ENCODE measurements around the gene ZFAND3.

DNA sequence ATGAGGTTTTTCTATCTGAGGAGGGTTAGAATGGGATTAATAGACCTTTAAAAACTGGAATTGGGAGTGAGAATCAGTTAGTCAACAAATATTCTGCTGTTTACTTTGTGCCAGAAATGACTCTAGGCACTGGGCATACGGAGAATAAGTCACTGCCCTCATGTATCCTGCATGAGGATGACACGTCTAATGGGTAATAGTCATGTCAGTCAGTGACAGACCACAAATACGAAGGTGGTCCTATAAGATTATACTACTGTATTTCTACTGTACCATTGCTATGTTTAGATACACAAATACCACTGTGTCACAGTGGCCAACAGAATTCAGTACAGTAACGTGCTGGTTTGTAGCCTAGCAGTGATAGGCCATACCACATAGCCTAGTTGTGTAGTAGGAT lies 30.7 kb downstream of the ZFAND3 start:
- TF ChIP-seq POLR2AphosphoS5 (IDR thresholded peaks at IDR 0.05; ENCODE audit: low read depth, low read length) (no peak), EP300 (IDR thresholded peaks at IDR 0.05; ENCODE audit: borderline replicate concordance in 1 of 2, low read depth in 1 of 2, low read length in 1 of 2) (no peak), FOXM1 (IDR thresholded peaks at IDR 0.05; ENCODE audit: low read depth) (no peak), NFIC (IDR thresholded peaks at IDR 0.05; ENCODE audit: borderline replicate concordance) (no peak), YY1 (IDR thresholded peaks at IDR 0.05; ENCODE audit: low read depth) (no peak), SIN3A (IDR thresholded peaks at IDR 0.05; ENCODE audit: borderline replicate concordance, low read depth, low read length) (no peak), JUND (IDR thresholded peaks at IDR 0.05) (no peak), GABPA (IDR thresholded peaks at IDR 0.05; ENCODE audit: low read depth) (no peak), NRF1 (IDR thresholded peaks at IDR 0.05; ENCODE audit: low read depth, low read length) (no peak), TAF1 (IDR thresholded peaks at IDR 0.05; ENCODE audit: borderline replicate concordance, low read depth, low read length) (no peak)
- TF ChIP-seq, protein P1, sequence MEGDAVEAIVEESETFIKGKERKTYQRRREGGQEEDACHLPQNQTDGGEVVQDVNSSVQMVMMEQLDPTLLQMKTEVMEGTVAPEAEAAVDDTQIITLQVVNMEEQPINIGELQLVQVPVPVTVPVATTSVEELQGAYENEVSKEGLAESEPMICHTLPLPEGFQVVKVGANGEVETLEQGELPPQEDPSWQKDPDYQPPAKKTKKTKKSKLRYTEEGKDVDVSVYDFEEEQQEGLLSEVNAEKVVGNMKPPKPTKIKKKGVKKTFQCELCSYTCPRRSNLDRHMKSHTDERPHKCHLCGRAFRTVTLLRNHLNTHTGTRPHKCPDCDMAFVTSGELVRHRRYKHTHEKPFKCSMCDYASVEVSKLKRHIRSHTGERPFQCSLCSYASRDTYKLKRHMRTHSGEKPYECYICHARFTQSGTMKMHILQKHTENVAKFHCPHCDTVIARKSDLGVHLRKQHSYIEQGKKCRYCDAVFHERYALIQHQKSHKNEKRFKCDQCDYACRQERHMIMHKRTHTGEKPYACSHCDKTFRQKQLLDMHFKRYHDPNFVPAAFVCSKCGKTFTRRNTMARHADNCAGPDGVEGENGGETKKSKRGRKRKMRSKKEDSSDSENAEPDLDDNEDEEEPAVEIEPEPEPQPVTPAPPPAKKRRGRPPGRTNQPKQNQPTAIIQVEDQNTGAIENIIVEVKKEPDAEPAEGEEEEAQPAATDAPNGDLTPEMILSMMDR (IDR thresholded peaks at IDR 0.05): no peak
- TF ChIP-seq, protein P2, sequence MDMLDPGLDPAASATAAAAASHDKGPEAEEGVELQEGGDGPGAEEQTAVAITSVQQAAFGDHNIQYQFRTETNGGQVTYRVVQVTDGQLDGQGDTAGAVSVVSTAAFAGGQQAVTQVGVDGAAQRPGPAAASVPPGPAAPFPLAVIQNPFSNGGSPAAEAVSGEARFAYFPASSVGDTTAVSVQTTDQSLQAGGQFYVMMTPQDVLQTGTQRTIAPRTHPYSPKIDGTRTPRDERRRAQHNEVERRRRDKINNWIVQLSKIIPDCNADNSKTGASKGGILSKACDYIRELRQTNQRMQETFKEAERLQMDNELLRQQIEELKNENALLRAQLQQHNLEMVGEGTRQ (IDR thresholded peaks at IDR 0.05; ENCODE audit: borderline replicate concordance, low read depth, low read length): no peak
- TF ChIP-seq, protein P3, sequence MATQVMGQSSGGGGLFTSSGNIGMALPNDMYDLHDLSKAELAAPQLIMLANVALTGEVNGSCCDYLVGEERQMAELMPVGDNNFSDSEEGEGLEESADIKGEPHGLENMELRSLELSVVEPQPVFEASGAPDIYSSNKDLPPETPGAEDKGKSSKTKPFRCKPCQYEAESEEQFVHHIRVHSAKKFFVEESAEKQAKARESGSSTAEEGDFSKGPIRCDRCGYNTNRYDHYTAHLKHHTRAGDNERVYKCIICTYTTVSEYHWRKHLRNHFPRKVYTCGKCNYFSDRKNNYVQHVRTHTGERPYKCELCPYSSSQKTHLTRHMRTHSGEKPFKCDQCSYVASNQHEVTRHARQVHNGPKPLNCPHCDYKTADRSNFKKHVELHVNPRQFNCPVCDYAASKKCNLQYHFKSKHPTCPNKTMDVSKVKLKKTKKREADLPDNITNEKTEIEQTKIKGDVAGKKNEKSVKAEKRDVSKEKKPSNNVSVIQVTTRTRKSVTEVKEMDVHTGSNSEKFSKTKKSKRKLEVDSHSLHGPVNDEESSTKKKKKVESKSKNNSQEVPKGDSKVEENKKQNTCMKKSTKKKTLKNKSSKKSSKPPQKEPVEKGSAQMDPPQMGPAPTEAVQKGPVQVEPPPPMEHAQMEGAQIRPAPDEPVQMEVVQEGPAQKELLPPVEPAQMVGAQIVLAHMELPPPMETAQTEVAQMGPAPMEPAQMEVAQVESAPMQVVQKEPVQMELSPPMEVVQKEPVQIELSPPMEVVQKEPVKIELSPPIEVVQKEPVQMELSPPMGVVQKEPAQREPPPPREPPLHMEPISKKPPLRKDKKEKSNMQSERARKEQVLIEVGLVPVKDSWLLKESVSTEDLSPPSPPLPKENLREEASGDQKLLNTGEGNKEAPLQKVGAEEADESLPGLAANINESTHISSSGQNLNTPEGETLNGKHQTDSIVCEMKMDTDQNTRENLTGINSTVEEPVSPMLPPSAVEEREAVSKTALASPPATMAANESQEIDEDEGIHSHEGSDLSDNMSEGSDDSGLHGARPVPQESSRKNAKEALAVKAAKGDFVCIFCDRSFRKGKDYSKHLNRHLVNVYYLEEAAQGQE (IDR thresholded peaks at IDR 0.05; ENCODE audit: low read depth, low read length): no peak
- TF ChIP-seq, protein P4, sequence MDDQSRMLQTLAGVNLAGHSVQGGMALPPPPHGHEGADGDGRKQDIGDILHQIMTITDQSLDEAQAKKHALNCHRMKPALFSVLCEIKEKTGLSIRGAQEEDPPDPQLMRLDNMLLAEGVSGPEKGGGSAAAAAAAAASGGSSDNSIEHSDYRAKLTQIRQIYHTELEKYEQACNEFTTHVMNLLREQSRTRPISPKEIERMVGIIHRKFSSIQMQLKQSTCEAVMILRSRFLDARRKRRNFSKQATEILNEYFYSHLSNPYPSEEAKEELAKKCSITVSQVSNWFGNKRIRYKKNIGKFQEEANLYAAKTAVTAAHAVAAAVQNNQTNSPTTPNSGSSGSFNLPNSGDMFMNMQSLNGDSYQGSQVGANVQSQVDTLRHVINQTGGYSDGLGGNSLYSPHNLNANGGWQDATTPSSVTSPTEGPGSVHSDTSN (IDR thresholded peaks at IDR 0.05): no peak

Measured in SK-N-SH (cell line).